ENCODE results near the gene KCTD18. TPM values are rescaled to one million over a fixed set of nuclear protein-coding genes. Genes with fewer than 3 reads are reported as not detected.

The KCTD18 gene
- polyA plus RNA-seq, 1 of the 3 experiments (the other 2 are of a cell fraction): 8.0 TPM

DNA sequence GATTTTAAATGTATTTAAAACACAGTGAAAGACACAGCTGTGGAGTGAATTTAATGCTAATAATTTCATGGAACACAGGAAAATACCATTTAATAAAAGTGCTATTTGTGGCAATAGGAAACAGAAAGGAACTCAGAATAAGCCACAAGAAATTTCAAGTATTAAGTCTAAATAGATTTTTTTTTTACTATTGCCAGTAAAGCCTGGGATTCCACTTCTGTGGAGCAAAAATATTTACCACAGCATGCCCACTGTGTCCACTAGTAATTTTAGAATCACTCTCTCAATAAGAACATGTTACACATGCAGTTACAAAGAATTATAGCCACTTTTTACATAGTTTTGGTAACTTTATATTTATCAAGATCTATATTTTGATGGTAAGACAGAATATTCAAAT lies 17.2 kb downstream of the KCTD18 start:
- H3K9me2 ChIP-seq: no peaks in the 10 kb centered on the region
- no peak overlapping the region for H2AFZ ChIP-seq (ENCODE audit: low read depth)
- TF ChIP-seq EP300 (IDR thresholded peaks at IDR 0.05; ENCODE audit: borderline replicate concordance in 1 of 2, low read depth in 1 of 2, low read length in 1 of 2) (no peak), RAD21 (IDR thresholded peaks at IDR 0.05; ENCODE audit: low read length) (no peak), TCF12 (IDR thresholded peaks at IDR 0.05) (no peak), RFX5 (IDR thresholded peaks at IDR 0.05; ENCODE audit: low read length) (no peak), SIN3A (IDR thresholded peaks at IDR 0.05; ENCODE audit: borderline replicate concordance, low read depth, low read length) (no peak), NRF1 (IDR thresholded peaks at IDR 0.05; ENCODE audit: low read depth, low read length) (no peak), TAF1 (IDR thresholded peaks at IDR 0.05; ENCODE audit: borderline replicate concordance, low read depth, low read length) (no peak), MEF2A (IDR thresholded peaks at IDR 0.05; ENCODE audit: borderline replicate concordance, low read depth) (no peak)
- TF ChIP-seq, protein P1, sequence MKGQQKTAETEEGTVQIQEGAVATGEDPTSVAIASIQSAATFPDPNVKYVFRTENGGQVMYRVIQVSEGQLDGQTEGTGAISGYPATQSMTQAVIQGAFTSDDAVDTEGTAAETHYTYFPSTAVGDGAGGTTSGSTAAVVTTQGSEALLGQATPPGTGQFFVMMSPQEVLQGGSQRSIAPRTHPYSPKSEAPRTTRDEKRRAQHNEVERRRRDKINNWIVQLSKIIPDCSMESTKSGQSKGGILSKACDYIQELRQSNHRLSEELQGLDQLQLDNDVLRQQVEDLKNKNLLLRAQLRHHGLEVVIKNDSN (IDR thresholded peaks at IDR 0.05; ENCODE audit: borderline replicate concordance, low read depth): no peak
- TF ChIP-seq, protein P2, sequence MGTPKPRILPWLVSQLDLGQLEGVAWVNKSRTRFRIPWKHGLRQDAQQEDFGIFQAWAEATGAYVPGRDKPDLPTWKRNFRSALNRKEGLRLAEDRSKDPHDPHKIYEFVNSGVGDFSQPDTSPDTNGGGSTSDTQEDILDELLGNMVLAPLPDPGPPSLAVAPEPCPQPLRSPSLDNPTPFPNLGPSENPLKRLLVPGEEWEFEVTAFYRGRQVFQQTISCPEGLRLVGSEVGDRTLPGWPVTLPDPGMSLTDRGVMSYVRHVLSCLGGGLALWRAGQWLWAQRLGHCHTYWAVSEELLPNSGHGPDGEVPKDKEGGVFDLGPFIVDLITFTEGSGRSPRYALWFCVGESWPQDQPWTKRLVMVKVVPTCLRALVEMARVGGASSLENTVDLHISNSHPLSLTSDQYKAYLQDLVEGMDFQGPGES (IDR thresholded peaks at IDR 0.05; ENCODE audit: low read depth, low read length): no peak
- H3K79me2 ChIP-seq (ENCODE audit: insufficient read depth): no peaks in the 10 kb centered on the region
- DNase-seq: no peak
- no peaks in the 10 kb centered on the region for H3K27me3 ChIP-seq (ENCODE audit: insufficient read depth)
- ChIA-PET POLR2A (no interaction called here), CTCF (interaction anchor here (1.4 to 1.7 kb wide), 2 partner anchors 211 to 519 kb away, joined by 3 to 7 read pairs; no protein-coding TSS in a partner anchor)
- peaks cover 0 to 2% of the 10 kb centered on the region in 2 experiments; a peak in 1 of 4 replicates for H3K4me1 ChIP-seq (ENCODE audit: control insufficient read depth in 1 of 2, insufficient read depth in 2 of 2, low read depth in 1 of 2, low read length in 1 of 2)
- peaks cover 43 to 64% of the 10 kb centered on the region in 2 experiments for H3K36me3 ChIP-seq (replicated peaks in 1 of 2; ENCODE audit: control insufficient read depth in 1 of 2, insufficient read depth in 2 of 2, low read length in 1 of 2)
- H4K20me1 ChIP-seq (ENCODE audit: insufficient read depth): no peaks in the 10 kb centered on the region
- H3F3A ChIP-seq (replicated peaks; ENCODE audit: insufficient read depth): peaks cover 6% of the 10 kb centered on the region
- H3K4me3 ChIP-seq (ENCODE audit: low read depth in 2 of 2, low read length in 1 of 2): no peak overlapping the region
- no peaks in the 10 kb centered on the region for H3K9me3 ChIP-seq
- H3K4me2 ChIP-seq: no peak overlapping the region
- no peak overlapping the region for H3K27ac ChIP-seq (ENCODE audit: low read depth in 2 of 2, low read length in 1 of 2)
- H3K9ac ChIP-seq: no peak overlapping the region

DNA sequence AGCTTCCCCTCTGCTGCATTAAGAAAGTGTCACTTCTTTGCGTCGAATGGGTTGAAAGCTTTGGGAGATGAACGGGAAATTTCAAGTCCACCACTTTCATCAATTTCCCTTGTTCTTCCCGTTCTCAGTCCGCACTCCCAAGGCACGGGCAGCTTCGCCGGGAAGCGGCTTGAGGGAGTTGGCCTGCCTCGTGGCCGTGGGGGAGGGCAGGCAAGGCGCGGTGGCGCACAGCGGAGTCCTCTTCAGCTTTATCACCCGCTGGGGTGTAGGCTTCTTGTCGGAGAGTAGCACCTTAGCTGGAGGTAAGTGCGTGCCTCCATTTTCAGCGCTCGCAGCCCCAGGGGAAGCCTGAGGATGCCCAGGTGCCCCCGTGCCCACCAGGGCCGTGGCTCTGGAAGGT lies 19.9 kb downstream of the KCTD18 start:
- no peak overlapping the region for H3K9ac ChIP-seq
- 95% methylated on average over 22 of the region's 22 CpGs for WGBS (ENCODE audit: low lambda C conversion rate)
- H3K4me1 ChIP-seq (ENCODE audit: control insufficient read depth in 1 of 2, insufficient read depth in 2 of 2, low read depth in 1 of 2, low read length in 1 of 2): peaks cover 7 to 10% of the 10 kb centered on the region in 2 experiments; a peak in 3 of 4 replicates
- peaks cover 4% of the 10 kb centered on the region for H3F3A ChIP-seq (replicated peaks; ENCODE audit: insufficient read depth)
- H3K36me3 ChIP-seq (replicated peaks in 1 of 2; ENCODE audit: control insufficient read depth in 1 of 2, insufficient read depth in 2 of 2, low read length in 1 of 2): peaks cover 31 to 51% of the 10 kb centered on the region in 2 experiments
- DNase-seq: no peak
- CTCF ChIA-PET: interaction anchor here (0.6 to 1.3 kb wide), 3 partner anchors 9 to 20 kb away, joined by 3 to 5 read pairs (median 3); partner anchors contain the start of gene KCTD18
- H3K4me3 ChIP-seq (ENCODE audit: low read depth in 2 of 2, low read length in 1 of 2): no peak overlapping the region
- no peaks in the 10 kb centered on the region for H3K79me2 ChIP-seq (ENCODE audit: insufficient read depth)
- no peak overlapping the region for H3K4me2 ChIP-seq
- no peak for TF ChIP-seq SIN3A (IDR thresholded peaks at IDR 0.05; ENCODE audit: borderline replicate concordance, low read depth, low read length)
- TF ChIP-seq, protein P3, sequence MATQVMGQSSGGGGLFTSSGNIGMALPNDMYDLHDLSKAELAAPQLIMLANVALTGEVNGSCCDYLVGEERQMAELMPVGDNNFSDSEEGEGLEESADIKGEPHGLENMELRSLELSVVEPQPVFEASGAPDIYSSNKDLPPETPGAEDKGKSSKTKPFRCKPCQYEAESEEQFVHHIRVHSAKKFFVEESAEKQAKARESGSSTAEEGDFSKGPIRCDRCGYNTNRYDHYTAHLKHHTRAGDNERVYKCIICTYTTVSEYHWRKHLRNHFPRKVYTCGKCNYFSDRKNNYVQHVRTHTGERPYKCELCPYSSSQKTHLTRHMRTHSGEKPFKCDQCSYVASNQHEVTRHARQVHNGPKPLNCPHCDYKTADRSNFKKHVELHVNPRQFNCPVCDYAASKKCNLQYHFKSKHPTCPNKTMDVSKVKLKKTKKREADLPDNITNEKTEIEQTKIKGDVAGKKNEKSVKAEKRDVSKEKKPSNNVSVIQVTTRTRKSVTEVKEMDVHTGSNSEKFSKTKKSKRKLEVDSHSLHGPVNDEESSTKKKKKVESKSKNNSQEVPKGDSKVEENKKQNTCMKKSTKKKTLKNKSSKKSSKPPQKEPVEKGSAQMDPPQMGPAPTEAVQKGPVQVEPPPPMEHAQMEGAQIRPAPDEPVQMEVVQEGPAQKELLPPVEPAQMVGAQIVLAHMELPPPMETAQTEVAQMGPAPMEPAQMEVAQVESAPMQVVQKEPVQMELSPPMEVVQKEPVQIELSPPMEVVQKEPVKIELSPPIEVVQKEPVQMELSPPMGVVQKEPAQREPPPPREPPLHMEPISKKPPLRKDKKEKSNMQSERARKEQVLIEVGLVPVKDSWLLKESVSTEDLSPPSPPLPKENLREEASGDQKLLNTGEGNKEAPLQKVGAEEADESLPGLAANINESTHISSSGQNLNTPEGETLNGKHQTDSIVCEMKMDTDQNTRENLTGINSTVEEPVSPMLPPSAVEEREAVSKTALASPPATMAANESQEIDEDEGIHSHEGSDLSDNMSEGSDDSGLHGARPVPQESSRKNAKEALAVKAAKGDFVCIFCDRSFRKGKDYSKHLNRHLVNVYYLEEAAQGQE (IDR thresholded peaks at IDR 0.05; ENCODE audit: low read depth, low read length): no peak
- H3K27me3 ChIP-seq (ENCODE audit: insufficient read depth): no peaks in the 10 kb centered on the region
- POLR2A ChIA-PET: no interaction called here
- H4K20me1 ChIP-seq (ENCODE audit: insufficient read depth): no peaks in the 10 kb centered on the region
- no peaks in the 10 kb centered on the region for H3K9me3 ChIP-seq
- H3K9me2 ChIP-seq: no peaks in the 10 kb centered on the region
- no peak overlapping the region for H3K27ac ChIP-seq (ENCODE audit: low read depth in 2 of 2, low read length in 1 of 2)
- H2AFZ ChIP-seq (ENCODE audit: low read depth): no peak overlapping the region

Measured in SK-N-SH (cell line).